ENCODE measurements around the gene C5. TPM values are rescaled to one million over a fixed set of nuclear protein-coding genes. Genes with fewer than 3 reads are reported as not detected.
A peak's percentile ranks its signal among the peaks of the same experiment; 100 is the strongest.

C5 gene
- total RNA-seq, 1 donor from 2014 or later = 3.1 TPM

- TF ChIP-seq, protein P1, sequence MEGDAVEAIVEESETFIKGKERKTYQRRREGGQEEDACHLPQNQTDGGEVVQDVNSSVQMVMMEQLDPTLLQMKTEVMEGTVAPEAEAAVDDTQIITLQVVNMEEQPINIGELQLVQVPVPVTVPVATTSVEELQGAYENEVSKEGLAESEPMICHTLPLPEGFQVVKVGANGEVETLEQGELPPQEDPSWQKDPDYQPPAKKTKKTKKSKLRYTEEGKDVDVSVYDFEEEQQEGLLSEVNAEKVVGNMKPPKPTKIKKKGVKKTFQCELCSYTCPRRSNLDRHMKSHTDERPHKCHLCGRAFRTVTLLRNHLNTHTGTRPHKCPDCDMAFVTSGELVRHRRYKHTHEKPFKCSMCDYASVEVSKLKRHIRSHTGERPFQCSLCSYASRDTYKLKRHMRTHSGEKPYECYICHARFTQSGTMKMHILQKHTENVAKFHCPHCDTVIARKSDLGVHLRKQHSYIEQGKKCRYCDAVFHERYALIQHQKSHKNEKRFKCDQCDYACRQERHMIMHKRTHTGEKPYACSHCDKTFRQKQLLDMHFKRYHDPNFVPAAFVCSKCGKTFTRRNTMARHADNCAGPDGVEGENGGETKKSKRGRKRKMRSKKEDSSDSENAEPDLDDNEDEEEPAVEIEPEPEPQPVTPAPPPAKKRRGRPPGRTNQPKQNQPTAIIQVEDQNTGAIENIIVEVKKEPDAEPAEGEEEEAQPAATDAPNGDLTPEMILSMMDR (IDR thresholded peaks at IDR 0.05; ENCODE audit: unreplicated experiment) = no peak
- H3K27ac Mint-ChIP-seq = no peak overlapping the region
- H3K4me1 Mint-ChIP-seq = no peaks in the 10 kb centered on the region
- H3K9me3 Mint-ChIP-seq = no peaks in the 10 kb centered on the region
- no peaks in the 10 kb centered on the region for H3K27me3 Mint-ChIP-seq (ENCODE audit: low read depth)
- peaks cover 6% of the 10 kb centered on the region for H3K36me3 Mint-ChIP-seq
- DNase-seq (ENCODE audit: low spot score in 2 of 2, unreplicated experiment in 2 of 2) = no peak
- H3K4me3 Mint-ChIP-seq = no peak overlapping the region
Observed at GRCh38 chr9:121082075-121082474, 32.0 kb upstream of the C5 start.

DNA sequence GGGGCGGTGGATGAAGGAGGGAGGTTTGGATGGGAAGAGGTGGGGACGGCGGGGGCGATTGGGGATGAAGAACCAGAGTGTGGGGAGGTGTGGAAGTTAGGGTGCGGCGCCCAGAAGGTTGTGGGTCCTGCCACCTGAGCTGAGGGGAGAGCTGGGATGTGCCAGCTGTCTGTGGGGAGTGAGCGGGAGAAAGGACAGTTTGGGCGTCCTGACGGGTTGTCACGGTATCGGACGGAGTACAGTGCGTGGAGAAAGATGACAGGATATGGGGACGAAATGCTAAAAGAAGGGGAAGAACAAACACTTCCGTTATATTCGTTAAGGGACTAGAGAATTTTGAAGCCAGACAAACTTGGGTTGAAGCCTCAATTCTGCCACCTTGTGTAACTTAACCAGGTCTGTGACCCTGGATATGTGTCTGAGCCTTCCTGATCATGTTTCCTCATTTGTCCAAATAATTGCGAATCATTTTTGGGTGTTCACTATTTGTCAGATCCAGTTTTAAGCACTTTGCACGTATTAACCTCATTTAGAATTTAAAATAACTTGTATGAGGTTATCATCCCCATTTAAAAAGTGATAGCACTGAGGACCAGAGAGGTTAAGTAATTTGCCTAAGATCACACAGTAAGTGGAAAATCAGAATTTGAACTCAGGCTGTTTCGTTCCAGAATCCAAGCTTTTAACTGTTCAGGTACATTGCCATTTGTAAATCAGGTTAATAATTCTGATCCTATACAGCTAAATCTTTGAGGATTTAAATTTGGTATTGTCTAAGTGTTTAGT, 25.4 kb upstream of the C5 start:
- H3K36me3 Mint-ChIP-seq = no peaks in the 10 kb centered on the region
- H3K4me3 Mint-ChIP-seq = peak overlapping the region; percentile 85
- peak overlapping the region; percentile 92 for H3K27ac Mint-ChIP-seq
- H3K4me1 Mint-ChIP-seq = peaks cover 18% of the 10 kb centered on the region
- DNase-seq (ENCODE audit: low spot score in 2 of 2, unreplicated experiment in 2 of 2) = no peak
- peaks cover 17% of the 10 kb centered on the region for H3K27me3 Mint-ChIP-seq (ENCODE audit: low read depth)
- H3K9me3 Mint-ChIP-seq = peaks cover 2% of the 10 kb centered on the region
- TF ChIP-seq, protein P1 (IDR thresholded peaks at IDR 0.05; ENCODE audit: unreplicated experiment) = no peak

GRCh38 chr9:121074370-121075250, 24.5 kb upstream of the C5 start, which contains the start of gene CNTRL:
CNTRL (plus strand) TSS chr9:121074955; CDS start chr9:121088327, 13,372 bp downstream.
- Mint-ChIP-seq H3K27me3 (ENCODE audit: low read depth) (peaks cover 17% of the 10 kb centered on the region), H3K27ac (peak within 1 kb of the TSS; percentile 92), H3K36me3 (no peaks in the 10 kb centered on the region)

DNA sequence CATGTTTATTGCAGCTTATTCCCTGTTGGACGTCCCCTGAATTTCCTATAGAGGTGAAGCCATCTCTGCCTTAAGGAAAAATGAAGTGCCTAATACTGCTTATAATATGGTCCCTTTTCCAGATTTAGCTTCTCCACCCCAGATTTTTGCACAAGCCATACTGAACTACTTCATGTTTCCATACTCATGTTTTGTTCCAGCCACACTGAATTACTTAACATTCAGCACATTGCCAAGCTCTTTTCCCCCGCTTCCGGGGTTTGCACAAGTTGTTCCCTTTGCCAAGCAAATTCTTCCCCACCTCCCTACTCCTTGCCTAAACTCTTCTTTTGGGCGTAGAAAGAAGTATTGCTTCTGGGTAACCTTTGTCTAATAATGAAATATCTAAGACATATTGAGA, 23.0 kb upstream of the C5 start:
- peaks cover 17% of the 10 kb centered on the region for H3K9me3 Mint-ChIP-seq
- peaks cover 18% of the 10 kb centered on the region for H3K27me3 Mint-ChIP-seq (ENCODE audit: low read depth)
- no peak overlapping the region for H3K4me3 Mint-ChIP-seq
- peaks cover 18% of the 10 kb centered on the region for H3K4me1 Mint-ChIP-seq
- no peak overlapping the region for H3K27ac Mint-ChIP-seq
- DNase-seq (ENCODE audit: low spot score in 2 of 2, unreplicated experiment in 2 of 2) = no peak
- H3K36me3 Mint-ChIP-seq = peaks cover 12% of the 10 kb centered on the region
- TF ChIP-seq, protein P1 (IDR thresholded peaks at IDR 0.05; ENCODE audit: unreplicated experiment) = no peak

More at GRCh38 chr9:121074370-121075250, 24.5 kb upstream of the C5 start, which contains the start of gene CNTRL:
- Mint-ChIP-seq H3K4me1 (peaks cover 18% of the 10 kb centered on the region), H3K4me3 (peak within 1 kb of the TSS; percentile 85), H3K9me3 (peaks cover 4% of the 10 kb centered on the region)
- DNase-seq (ENCODE audit: low spot score in 2 of 2, unreplicated experiment in 2 of 2) = peak; percentile 81 to 89
- TF ChIP-seq, protein P1 (IDR thresholded peaks at IDR 0.05; ENCODE audit: unreplicated experiment) = no peak

DNA sequence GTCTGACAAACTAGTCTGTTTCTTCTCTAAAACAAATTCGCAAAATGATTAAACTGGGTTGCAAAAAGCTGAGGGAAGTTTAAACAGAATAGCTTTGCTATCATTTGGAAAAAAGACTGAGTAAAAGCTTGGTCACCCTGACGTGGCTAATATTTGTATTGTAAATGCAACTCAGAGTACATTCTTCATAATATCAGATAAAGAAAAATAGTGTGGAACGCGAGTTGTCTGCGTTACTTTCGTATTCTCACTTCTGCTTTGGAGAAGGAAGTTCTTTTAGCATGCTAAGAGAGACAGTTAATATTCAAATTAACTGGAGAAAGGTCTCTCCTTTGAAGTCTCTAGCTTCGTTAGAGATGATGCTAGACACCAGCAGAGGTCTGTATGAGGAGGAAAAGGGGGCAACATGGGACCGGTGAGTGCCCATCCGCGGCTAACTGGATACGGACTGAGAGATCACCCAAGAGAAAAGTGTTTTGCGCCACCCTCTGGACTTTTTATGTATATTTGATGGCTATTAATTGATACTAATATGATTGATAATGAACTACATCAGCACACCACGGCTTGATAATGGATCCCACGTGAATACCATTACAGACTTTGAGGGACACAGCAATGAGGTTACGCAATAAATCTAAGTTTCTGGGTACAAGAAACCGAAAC, 21.8 kb upstream of the C5 start:
- Mint-ChIP-seq H3K27ac (no peak overlapping the region), H3K9me3 (peaks cover 22% of the 10 kb centered on the region), H3K4me3 (peak overlapping the region; percentile 36), H3K27me3 (ENCODE audit: low read depth) (peaks cover 18% of the 10 kb centered on the region), H3K36me3 (peaks cover 15% of the 10 kb centered on the region), H3K4me1 (peaks cover 18% of the 10 kb centered on the region)
- TF ChIP-seq, protein P1 (IDR thresholded peaks at IDR 0.05; ENCODE audit: unreplicated experiment) = no peak
- DNase-seq (ENCODE audit: low spot score in 2 of 2, unreplicated experiment in 2 of 2) = no peak
